DMS153 treated with DMSO at 0.1 percent for 48 hours (cell line): Measurements from ENCODE around the gene FXYD7.
"Not testable (repeated sequence)": the region's sequence is repeated elsewhere in the genome, so short reads cannot be mapped to it uniquely, and the experiment has no call there.

ENCODE experiments used
- DNase-seq: peaks from one replicate; lab custom pipeline; 2025; ENCODE audit not compliant: unreplicated experiment; lab: John Stamatoyannopoulos, UW

FXYD7 gene, protein sequence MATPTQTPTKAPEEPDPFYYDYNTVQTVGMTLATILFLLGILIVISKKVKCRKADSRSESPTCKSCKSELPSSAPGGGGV

DNA sequence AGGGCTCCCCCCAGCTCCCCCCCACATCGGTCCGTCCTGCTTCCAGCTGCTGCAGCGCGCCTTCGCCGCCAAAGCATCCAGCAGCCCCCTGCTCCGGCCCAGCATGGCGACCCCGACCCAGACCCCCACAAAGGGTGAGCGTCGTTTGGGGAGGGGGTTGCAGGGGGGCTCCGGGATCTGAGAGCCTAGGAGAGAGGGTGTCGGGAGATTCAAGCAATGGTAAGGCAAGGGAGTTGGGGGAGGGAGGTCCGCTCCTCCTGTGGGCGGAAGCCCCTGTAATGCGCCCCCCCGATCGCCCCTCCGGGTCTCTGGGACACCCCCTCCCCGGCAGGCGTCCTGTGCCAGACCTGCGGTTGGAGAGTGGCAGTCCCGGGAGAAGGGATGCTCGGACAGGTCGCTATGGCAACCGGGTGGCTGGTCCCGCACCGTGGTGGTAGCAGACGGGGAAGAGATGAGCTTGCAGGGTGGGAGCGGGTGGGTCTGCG is at the start of gene FXYD7:
TSS of gene FXYD7 (plus strand) at position 25 of the 485 bp plus-strand sequence. CDS start at position 104, 79 bp downstream.
- DNase-seq = no peak

GRCh38 chr19:35093430-35093829 is 49.6 kb upstream of the FXYD7 start:
- no peak for DNase-seq

GRCh38 chr19:35093941-35094647 is 49.0 kb upstream of the FXYD7 start:
- no peak for DNase-seq

GRCh38 chr19:35094656-35095055 is 48.4 kb upstream of the FXYD7 start:
- DNase-seq = no peak

DNA sequence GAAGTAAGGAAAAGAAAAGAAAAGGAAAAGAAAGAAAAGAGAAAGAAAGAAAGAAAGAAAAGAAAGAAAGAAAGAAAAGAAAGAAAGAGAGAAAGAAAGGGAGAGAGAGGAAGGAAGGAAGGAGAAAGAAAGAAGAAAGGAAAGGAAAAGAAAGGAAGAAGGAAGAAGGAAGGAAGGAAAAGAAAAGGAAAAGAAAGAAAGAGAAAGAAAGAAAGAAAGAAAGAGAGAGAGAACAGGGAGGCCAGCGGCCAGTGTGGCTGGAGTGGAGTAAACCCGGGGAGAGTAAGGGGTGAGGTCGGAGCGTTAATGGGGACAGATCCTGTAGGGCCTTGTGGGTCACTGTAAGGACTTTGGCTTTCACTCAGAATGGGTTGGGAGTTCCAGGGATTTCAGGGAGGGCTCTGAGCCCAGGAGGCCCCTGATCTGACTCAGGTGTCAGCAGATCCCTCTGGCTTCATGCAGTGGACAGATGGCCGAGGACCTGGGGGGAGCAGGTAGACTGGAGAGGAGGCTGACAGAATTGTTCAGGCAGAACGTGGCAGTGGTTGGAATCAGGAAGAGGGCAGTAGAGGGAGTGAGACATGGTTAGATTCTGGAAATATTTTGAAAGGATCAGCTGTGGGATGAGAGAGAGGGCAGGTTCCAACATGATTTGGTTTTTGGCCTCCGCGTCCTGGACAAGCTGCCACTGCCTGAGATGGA is 47.2 kb upstream of the FXYD7 start:
- DNase-seq = no peak

GRCh38 chr19:35098413-35099049 is 44.5 kb upstream of the FXYD7 start:
- DNase-seq = no peak

DNA sequence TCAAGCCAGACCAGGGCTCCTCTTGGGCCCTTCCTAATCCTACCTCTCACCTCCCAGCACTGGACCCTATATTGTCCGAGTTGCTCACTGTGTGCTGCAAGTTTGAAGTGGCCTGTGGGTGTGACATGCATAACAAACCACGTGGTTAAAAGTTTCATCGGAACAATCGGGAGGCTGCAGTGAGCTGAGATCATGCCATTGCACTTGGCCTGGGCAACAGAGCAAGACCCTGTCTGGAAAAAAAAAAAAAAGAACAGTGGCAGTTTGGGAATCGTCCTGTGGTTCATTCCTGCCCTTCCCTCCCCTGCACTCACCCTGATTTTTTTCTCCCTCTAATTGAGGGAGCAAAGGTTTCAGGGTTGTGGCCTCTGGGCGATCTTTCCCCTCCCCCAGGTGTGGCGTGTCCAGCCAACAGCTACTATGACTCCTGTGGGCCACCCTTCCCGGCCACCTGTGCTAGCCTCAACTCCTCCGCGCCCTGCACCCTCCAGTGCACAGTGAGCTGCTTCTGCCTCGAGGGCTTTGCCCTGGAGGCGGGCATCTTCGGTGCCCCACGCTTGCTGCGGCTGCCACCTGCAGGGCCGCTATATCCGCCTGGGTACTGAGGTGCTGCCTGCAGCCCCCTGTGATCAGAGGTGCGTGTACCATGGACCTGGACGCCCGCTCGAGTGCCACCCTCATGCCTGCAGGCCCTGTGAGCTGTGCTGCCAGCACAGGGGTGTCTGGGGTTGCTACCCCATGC is 43.7 kb upstream of the FXYD7 start:
- DNase-seq = no peak

DNA sequence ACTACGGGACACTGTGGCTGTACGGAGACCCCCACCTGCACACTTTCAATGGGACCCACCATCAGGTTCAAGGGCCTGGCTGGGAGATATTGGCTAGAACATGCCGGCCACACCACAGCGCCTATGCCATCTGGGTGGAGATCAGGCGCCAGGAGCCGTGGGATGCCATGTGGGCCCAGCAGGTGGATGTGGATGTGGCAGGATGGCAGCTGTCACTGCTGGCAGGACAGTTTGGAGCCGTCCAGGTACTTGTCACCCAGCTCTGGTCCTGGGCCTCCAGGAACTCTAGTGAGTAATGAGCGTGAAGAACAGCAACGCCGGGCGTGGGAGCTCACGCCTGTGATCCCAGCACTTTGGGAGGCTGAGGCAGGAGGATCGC is 43.2 kb upstream of the FXYD7 start:
- no peak for DNase-seq

DNA sequence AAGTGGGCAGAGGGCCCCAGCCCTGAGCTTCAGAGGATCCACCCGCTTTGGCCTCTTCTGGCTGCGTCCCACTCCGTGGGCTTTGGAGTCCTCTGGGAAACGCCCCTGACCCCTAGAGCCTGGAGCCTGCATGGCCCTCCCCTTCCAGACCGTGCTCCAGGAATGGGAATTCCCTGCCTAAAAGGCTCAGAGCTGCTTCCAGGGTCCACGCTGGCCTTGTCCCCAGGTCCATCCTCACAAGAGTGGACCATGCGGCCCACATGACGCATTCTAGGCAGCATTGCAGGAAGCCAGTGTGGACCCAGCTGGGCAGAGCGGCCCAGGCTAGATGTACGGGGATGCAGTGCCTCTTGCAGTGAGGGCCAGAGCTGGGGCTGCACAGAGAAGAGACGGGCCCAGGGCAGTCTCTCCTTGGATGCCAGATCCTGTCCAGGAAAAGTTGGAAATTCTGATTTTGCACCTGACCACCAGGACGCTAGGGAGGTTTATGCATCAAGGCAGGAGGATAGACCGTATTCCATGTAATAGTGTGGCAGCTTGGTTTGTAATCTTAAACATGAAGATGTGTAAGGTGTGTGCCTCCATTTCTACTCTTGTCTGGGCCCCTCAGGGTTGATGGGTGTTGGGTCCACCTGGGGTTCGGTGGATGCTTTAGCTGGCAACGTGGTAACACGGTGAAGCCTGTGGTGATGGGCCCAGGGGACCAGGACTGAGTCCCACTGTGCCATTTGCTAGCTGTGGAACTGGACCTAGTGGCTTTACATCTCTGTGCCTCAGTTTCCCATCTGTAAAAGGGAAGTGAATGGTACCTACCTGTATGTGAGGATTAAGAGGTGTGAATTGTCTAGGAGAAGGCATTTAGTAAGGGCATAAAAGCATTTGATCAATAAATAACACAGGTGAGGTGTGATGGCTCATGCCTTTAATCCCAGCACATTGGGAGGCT is 42.2 kb upstream of the FXYD7 start:
- no peak for DNase-seq

GRCh38 chr19:35101949-35102348 is 41.1 kb upstream of the FXYD7 start:
- not testable (repeated sequence) for DNase-seq

DNA sequence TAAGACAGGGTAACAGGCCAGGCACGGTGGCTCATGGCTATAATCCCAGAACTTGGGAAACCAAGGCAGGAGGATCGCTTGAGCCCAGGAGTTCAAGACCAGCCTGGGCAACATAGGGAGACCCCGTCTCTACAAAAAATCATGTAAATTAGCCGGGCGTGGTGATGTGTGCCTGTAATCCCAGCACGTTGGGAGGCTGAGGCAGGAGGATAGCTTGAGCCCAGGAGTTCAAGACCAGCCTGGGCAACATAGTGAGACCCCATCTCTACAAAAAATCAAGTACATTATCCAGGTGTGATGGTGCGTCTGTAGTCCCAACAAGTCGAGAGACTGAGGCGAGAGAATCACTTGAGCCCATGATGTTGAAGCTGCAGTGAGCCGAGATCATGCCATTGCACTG is 39.4 kb upstream of the FXYD7 start:
- not testable (repeated sequence) for DNase-seq

DNA sequence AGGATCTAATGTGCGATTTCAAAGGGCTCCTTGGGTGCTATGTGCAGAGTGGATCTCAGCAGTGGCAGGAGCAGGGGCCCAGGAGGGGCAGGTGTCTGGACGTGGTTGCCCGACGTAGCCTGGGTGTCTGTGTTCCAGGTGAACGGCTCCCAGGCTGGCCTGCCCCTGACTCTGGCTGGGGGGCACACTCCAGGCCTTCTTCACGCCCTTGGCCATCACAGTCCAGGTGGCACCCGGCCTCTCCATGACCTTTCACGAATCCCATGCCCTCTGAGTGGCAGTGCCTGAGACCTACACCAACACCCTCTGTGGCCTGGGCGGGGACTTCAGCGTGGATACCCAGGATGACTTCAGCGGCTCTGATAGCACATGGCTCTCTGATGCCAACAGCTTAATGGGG is 38.7 kb upstream of the FXYD7 start:
- no peak for DNase-seq

DNA sequence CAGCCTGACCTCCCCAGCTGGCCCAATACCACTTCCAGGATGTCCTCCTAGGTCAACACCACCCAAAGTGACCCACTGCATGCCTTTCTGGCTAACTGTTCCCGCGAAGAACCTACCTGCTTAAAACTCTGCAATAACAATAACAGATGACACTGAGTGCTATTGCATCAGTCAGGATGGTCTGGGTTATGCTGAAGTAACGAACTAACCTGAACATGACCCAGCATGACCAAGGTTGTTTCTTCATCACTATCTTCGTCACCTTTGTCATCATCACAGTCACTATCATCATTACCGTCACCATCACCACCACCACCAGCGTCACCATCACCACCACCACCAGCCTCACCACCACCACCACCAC is 38.0 kb upstream of the FXYD7 start:
- no peak for DNase-seq

GRCh38 chr19:35105411-35106290 is 37.4 kb upstream of the FXYD7 start:
- DNase-seq = peak; percentile 9

GRCh38 chr19:35106291-35106583 is 36.8 kb upstream of the FXYD7 start:
- no peak for DNase-seq

DNA sequence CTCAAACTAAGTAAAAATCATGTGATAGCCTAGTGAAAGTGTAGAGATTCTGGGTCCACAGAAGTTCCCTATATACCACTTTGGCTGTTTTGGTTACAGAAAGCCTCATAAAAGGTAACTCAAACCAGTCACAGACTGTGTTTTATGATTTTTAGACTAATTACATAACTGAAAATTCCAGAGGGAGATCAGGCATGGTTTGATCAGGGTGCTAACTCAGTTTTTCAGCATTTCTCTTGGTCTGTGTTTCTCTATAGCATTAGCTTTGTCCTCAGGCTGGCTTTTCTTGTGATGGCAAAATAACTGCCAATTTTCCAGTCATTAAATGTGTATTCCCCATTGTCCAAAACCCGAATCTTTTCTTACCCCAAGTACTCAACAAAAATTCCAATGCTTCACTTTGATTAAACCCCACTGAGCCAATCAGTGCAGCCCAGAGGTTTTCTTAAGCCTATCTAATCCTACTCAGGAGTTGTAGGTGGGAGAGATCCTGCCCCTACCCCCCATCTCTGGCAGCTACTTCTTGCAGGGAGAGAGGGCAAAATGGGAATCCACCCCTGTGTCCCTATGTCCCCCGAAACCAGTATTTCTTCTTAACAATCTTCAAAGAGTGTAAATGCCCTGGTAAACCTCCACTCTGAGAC is 36.0 kb upstream of the FXYD7 start:
- DNase-seq = no peak

- no peak for DNase-seq
Observed at GRCh38 chr19:35107545-35107944, 35.5 kb upstream of the FXYD7 start.

- DNase-seq = no peak
Observed at GRCh38 chr19:35108730-35109129, 34.3 kb upstream of the FXYD7 start.
